ENCODE results near the gene FSTL5.

The FSTL5 gene

DNA sequence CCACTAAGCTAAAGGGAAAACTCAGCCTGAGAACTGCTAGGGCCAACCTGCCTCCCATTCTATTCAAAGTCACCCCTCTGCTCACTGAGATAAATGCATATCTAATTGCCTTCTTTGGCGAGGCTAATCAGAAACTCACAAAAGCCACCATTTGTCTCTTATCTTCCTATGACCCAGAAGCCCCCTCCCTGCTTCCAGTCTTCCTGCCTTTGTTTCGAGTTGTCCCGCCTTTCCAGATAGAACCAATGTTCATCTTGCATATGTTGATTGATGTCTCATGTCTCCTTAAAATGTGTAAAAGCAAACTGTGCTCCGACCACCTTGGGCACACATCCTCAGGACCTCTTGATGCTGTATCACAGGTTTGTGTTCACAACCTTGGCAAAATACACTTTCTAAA lies 459.8 kb downstream of the FSTL5 start:
- no peak for DNase-seq (ENCODE audit: low spot score)

DNA sequence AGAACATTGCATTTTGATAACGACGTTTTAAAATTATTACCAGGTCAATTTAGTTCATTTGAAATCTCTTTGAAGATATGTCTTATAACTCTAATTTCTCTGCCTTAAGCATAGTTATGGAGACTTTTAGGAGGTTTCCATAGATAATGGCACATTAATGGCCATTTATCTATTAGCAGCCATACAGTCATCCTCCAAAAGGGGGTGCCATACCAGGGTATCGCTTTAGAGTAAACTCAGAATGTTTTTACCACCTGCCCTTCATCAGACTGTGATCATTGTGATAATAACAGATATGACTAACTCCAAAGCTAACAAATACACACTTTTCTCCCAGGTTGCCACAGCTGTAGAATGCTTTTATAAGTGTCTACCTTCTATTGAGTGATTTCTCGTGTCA lies 461.5 kb downstream of the FSTL5 start:
- peak; percentile 24 for DNase-seq (ENCODE audit: low spot score)

DNA sequence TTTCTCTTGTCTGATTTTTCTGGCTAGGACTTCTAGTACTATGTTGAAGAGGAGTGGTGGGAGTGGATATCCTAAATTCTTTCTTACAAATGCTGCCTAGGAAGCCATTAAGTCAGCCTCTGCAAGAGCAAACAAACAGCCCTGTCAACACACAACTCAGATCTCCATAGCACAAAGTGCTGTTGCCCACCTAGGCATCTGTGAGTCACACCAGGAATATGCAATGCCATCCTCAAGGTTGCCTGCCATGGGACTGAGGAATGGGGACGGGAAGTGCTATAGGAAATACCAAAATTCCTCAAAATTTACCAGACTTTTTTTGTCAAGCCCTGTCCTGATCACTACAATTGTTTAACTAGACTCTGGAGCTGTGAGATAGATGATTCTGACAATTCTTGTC lies 466.9 kb downstream of the FSTL5 start:
- no peak for DNase-seq (ENCODE audit: low spot score)

DNA sequence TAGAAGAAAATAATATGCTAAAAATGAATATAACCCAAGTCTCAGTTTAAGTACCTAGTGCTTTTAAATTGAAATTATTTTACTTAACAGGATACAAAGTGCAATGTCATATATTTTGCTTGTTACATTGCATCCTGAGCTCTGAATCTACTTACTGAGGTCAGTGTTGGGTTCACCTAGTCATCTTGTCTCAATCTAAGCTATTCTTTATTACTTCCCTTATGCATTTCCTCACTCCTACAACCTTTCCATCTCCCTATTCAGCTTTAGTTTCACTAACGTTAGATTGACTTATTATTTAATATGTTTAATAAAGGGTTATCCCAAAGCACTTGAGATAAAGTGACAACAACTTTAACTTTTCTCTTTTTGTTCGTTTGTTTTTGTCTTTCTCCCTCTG lies 483.7 kb downstream of the FSTL5 start:
- no peak for DNase-seq (ENCODE audit: low spot score)

DNA sequence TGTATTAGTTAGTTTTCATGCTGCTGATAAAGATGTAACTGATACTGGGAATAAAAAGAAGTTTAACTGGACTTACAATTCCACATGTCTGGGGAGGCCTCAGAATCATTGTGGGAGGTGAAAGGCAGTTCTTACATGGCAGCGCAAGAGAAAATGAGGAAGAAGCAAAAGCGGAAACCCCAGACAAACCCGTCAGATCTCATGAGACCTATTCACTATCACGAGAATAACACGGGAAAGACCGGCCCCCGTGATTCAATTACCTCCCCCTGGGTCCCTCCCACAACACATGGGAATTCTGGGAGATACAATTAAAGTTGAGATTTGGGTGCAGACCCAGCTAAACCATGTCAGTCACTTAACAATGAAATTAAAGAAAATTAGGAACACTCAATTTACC lies 499.1 kb downstream of the FSTL5 start:
- no peak for DNase-seq (ENCODE audit: low spot score)

DNA sequence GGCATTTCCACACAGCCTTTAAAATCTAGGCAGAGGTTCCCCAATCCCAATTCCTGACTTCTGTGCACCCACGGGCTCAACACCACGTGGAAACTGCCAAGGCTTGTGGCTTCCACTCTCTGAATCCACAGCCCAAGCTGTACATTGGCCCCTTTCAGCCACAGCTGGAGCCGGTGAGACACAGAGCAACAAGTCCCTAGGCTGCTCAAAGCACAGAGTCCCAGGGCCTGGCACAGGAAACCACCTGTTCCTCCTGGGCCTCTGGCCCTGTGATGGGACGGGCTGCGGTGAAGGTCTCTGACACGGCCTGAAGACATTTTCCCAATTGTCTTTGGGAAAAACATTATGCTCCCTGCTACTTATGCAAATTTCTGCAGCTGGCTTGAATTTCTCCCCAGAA lies 500.0 kb downstream of the FSTL5 start:
- no peak for DNase-seq (ENCODE audit: low spot score)

DNA sequence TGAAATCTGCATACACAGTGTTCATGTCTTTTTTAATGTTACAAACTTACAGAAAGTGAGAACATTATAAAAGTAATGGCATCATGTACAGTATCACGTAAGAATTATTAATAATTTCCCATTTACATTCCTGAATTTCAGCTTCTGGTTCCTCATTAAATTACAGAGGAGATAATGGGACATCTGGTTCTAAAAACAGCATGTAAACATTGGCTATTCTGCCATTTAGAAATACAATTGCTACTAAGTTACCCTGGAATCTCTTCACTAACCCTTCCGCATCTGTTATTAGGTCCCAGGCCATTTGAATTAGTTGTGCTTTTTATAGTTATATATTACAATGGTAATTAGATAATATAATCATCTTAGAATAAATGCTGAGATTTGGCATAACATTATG lies 505.1 kb downstream of the FSTL5 start:
- DNase-seq (ENCODE audit: low spot score): no peak

DNA sequence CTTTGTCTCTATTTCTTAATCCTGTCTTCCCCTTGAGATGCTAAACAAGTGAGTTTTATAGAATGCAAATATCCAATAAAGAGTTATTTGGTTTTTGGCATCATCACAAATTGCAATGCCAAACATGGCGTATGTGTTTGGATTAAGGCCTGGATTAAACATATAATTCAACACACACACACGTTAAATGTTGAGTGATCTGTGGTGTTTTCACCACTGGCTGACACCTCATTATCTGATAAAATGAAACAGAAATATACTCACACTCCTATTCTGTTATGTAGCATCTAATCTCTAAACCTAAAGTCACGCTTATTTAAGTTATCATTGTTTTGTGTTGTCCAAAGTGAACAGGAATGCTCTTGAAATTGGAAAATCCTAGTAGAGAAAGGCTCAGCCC lies 506.2 kb downstream of the FSTL5 start:
- no peak for DNase-seq (ENCODE audit: low spot score)

DNA sequence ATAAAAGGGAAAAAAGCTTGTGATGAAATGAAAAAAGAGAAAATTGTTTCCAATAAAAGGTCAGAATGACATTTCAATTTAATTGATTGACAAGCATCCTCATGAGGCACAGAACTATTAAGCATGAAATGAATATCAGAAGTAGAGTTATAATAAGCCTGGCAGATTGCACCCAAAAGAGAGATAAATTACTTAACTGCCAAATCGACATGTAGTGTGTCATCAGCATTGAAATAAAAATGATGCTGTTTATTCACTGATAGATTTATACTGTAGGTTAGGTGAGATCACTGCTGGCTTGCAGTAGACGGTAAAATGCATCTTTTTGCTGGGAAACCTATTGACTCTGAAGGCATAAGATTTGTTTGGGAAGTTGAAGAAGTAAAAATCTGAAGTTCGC lies 507.2 kb downstream of the FSTL5 start:
- DNase-seq (ENCODE audit: low spot score): no peak

DNA sequence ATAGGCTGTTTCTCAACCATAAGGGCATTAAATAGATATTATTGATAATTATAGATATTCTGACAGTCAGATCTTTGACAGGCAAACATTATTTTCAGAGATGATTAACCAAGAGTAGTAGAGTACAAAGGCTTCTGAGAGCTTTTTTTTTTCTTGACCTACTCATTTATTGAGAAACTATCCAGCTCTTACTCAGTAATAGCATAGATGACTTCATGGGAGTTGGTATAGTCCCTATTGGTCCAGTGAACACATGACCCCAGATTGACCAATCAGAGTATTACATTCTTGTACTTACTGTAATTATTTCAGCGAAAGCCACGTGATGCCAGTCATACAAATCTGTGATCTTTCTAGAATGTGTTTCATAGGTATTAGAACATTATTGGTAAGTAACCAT lies 508.7 kb downstream of the FSTL5 start:
- DNase-seq (ENCODE audit: low spot score): no peak

DNA sequence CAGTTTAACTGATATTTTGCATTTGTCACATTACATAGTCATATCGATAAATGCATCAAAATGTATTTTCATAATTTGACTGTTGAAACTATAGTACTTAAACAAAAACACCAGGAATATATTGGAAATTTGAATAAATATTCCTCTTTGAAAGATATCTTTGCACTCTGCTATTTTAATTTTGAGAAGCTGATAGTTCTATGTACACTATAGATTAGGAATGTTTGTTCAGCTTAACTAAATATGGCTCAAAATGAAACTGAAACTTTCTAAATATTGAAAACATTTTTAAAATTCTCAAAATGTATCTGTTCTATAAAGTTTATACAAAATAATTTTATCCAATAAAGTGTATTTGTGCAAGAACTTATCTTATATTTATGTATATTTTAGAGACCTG lies 510.1 kb downstream of the FSTL5 start:
- DNase-seq (ENCODE audit: low spot score): no peak

DNA sequence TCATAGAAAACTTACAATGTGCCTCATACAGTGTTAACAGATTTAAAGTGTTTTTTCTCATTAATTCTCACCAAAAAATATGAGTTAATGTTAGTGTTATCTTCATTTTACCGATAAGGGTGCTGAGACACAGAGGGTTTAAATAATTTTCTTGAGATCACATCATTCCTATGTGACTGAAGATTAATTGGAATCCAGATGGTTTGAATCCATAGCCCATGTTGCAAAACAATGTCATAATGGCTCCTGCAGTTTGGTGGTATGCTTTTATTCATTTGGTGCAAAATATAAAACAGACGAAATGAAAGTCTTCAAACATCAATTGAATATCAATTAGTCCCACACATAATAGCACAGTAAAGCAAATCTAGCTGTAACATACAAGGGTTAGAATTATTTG lies 512.2 kb downstream of the FSTL5 start:
- no peak for DNase-seq (ENCODE audit: low spot score)

DNA sequence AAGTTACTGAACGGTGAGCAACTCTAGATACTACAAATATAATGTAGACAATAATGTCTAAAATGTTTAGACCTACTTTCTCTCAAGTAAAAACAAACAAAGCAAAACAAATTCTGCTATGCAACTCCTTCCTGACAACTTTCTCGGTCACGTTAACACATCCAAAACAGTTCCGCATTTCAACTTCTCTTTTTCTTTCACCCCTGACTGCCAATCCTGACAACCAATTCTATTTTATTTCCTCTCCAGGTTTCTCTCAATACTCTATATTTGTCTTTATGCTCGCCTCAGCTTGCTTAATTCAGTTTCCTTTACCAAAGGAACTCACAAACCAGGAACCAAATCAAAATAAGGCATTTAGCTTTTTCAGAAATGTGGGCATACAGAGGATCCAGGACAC lies 513.0 kb downstream of the FSTL5 start:
- peak; percentile 44 for DNase-seq (ENCODE audit: low spot score)

DNA sequence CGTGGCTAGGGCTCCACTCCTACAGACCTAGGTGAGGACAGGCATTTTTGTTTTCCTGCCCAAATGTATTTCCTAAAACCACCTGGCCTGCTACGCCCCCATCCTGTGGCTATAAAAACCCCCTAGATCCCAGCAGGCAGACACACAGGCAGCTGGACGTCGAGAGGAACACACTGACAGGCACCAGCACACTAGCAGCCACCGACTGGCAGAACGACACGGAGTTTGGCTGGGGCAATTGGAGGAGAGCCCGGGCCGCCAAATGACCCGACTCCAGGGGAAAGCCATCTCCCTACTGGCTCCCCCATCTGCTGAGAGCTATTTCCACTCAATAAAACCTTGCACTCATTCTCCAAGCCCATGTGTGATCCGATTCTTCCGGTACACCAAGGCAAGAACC lies 516.0 kb downstream of the FSTL5 start:
- no peak for DNase-seq (ENCODE audit: low spot score)

DNA sequence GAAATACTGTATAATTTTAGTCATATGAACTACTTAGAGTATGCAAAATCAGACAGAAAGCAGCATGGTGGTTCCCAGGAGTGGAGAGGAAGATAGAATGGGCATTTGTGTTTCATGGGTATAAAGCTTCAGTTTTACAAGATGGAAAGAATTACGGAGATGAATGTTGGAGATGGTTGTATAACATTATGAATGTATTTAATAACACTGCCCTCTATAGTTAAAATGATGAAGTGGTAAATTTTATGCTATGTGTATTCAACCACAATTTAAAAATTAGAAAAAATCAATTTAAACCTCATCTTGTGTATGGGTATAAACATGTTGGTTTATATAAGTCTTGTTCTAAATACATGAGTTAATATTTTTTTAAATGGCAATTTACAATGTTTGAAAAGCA lies 521.1 kb downstream of the FSTL5 start:
- peak; percentile 14 for DNase-seq (ENCODE audit: low spot score)

DNA sequence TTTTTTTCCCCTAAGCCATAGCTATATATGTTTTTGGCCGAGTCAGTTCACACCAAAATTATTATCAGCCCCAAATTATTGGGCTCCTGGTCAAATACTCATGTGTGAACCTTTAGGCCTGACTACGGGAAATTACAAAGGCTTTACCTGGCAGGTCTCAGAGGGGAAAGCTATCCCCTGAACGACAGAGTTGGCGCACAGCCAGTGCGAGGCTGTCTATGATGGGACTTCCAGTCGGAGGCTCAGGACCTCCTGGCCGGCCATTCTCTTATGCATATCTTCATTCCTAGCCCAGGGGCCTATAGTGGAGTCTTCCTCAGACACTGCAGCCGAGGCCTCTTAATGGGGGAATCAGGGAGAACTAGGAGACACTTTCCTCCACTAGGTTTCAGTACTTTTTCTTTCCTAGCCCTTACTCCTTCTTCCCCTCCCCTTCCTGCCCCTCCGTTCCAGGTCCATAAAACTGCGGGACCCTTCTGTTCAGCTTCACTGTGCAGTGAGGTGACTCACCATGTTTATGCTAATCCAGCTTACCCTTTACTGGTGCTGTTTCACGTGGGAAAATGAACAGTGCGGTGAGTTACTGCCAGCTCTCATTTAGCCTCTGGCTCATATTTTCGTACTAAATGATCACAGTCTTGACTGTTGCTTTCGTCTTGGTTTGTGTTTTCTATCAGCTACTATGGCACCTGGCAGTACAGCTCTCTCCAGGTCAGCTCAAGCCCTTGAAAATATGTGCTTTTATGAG lies 533.9 kb downstream of the FSTL5 start:
- DNase-seq (ENCODE audit: low spot score): no peak

DNA sequence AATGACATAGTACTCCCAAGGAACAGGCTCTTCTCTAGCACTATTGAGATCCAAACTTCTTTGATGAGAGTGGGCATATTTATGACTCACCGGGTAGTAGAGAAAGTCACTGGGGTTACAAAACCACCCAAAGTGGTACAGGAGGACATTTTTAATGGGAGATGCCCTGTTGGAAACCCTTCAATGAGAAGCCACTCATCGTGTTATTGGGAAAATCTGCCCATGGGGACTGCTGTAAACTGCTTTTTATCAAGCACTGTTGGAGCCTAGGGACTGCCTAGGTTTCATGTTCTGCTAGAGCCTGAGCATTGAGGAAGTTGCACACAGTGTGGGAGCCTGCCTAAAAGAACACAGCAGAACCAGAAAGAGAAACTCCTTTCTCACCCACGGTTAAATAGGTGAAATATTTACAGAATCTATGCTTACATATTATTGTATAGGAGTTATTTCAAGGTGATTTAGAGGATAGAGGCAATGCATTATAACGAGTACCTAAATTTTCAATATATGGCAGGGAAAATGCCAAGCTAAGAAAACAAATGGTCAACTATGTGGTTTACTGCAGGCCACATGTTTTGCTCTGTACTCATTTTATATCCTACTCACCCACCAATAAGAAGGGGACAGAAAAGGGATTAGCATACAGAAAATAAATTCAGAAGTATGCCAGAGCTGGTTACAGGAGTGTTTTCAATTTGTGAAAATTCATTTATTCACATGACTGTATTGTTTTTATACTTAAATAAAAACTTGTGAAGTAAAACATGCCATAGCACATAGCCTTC lies 559.1 kb downstream of the FSTL5 start:
- no peak for DNase-seq (ENCODE audit: low spot score)

DNA sequence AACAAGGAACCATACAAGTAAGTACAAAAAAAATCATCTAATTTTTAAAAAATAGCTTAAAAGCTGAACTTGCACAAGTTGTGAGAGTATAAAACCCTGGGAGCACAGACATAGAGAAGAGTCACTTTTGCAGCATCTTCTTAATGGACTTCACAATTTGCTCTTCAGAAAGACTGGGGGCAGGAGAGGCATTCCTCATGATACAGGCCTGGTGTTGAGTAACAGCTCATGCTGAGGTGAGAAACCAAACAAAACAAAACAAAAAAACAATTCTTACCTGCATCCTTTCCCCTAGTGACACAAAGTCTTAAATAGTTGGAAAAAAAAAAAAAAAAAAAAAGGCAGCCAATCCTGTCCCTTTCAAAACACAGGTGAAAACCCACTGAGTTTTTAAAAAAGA lies 562.8 kb downstream of the FSTL5 start:
- no peak for DNase-seq (ENCODE audit: low spot score)

DNA sequence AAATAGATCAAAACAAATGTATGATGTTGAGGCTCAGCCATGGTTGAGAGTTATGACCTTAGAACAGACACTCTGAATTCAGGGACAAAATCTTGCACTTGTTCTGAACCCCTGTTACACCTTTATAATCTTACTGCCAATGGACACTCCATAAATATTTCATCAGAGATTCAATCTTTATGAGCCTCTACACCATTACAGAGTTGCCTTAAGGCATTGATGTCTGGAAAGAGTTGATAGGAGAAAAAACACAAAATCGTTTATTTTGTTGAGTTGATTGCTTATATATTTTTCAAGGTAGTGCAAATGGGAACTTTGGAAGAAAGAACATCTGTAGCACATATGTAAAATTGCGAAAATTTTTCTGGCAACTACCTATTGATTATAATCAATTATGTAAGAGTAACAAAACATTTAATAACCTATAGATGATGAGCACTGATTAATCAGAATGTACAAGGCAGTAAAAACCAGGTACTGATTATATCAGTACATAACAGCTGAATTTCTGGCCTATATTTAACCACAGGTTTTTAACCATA lies 568.5 kb downstream of the FSTL5 start:
- DNase-seq (ENCODE audit: low spot score): no peak

DNA sequence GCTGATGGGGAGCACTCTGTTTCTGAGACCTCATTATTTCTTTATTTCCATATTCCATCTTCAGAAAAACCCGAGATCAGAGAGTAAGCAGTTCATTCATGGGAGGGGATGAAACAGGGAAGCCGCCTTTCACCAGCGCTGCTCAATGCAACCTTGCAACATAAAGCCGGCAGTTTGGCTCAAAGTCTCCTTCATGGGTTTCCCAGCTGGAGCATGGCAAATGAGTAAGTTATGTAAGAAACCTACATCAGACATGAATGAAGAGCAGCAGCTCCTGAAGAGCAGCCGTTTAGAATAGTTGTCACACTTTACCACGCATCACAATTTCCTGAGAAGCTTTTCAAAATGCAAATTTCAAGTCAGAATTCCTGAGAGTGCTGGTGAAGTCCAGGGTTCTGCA lies 578.8 kb downstream of the FSTL5 start:
- DNase-seq (ENCODE audit: low spot score): no peak

DNA sequence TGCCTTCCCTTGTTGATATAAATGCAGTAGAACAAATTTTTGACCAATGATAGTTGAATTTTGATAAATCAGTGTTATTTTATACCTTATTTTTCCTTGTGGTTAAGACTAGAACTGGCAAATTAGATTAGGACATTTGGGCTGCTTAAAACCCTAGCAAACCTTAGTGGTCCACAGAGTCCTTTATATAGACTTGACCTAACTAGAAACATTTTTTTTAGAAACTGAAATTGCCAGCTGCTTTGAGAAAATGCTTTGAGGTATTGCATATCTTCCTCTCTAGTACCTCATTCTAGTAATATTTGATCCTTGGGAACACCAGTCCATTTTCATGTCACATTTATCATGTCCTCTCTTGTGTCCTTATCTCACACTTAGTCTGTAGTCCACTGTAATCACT lies 580.3 kb downstream of the FSTL5 start:
- no peak for DNase-seq (ENCODE audit: low spot score)

DNA sequence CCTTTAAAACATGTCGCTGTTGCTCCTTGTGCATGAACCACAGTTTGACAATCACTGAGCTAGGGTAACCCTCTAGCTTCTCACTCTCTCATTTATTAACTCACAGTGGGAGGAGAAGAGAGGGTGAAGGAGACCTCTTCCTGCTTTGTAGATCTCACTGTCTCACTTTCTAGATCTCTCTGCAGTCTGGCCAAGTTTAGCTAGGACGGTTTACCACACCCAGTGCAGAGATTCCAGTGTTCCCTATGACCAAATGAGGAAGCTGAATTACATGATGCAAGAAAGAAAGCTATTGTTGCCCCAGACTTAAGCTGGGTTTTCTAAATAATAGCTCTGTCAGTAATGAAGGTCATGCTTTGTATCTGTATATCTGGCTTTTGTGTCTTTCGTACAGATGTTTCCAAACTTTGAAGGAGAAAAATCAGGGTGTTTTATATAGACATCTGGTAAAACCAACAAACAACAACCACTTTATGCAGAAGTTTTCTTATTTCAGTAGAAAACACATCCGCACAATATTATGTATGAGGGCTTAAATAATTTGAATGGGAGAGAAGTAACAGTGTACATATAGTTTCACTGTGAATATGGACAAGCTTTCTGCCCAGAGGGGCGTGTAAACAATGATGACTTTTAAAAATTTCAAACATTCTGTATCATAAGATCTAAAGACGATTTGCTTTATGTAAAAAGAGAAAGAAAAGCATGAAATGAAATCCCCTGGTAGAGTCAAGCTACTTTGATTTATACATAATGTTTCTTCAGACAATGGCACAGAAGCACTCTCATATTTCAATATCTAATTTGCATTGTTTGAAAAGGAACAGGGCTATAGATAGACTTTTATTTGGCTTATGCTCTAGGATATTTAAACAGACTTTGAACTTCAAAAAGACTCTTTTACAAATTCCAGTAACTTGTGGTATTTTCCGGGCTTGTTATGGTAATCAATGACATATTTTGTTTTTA lies 582.3 kb downstream of the FSTL5 start:
- DNase-seq (ENCODE audit: low spot score): no peak
